GM10266 (cell line): ENCODE data around the gene GET4.

Source experiments
- DNase-seq: peaks from one replicate; pipeline ENCODE4 v3.0.0; 2012; ENCODE audit errors: extremely low spot score
- TF ChIP-seq, protein P1 (sequence below): IDR thresholded peaks from 2 replicates; pipeline ENCODE4 v1.5.1; 2012; ENCODE audit warnings: mild to moderate bottlenecking, low read depth; ENCODE audit not compliant: control insufficient read depth, insufficient read depth; ENCODE audit errors: missing control alignments

The GET4 gene

DNA sequence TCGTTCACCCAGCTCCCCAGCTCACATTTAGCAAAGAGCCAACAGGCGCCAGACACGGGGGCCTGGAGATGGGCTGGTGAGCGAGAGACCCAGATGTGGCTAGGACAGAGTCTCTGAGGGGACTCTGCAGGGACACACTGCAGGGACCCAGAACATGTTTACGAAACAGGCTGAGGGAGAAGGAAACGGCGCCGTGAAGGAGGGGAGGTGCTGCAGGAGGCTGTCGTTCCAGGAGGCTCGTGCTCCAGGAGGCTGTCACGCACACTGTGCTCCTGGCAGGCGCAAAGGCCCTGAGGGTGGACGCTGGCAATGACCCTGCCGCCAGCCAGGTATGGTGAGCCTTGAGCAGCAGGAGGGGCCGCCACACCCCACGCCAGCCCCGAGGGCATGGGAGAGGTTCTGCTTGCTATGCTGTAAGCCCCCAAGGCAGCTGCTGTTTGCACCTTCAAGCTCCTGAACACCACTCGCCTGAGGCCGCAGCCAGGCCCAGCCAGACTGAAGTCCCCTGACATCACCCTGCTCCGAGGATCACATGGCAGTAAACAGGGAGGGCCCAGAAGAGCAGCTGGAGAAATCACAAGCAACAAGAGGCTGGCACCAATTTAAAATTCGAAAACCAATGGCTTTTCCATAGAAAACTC is 50.8 kb downstream of the GET4 start:
- TF ChIP-seq, protein P1, sequence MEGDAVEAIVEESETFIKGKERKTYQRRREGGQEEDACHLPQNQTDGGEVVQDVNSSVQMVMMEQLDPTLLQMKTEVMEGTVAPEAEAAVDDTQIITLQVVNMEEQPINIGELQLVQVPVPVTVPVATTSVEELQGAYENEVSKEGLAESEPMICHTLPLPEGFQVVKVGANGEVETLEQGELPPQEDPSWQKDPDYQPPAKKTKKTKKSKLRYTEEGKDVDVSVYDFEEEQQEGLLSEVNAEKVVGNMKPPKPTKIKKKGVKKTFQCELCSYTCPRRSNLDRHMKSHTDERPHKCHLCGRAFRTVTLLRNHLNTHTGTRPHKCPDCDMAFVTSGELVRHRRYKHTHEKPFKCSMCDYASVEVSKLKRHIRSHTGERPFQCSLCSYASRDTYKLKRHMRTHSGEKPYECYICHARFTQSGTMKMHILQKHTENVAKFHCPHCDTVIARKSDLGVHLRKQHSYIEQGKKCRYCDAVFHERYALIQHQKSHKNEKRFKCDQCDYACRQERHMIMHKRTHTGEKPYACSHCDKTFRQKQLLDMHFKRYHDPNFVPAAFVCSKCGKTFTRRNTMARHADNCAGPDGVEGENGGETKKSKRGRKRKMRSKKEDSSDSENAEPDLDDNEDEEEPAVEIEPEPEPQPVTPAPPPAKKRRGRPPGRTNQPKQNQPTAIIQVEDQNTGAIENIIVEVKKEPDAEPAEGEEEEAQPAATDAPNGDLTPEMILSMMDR = no peak
- no peak for DNase-seq

DNA sequence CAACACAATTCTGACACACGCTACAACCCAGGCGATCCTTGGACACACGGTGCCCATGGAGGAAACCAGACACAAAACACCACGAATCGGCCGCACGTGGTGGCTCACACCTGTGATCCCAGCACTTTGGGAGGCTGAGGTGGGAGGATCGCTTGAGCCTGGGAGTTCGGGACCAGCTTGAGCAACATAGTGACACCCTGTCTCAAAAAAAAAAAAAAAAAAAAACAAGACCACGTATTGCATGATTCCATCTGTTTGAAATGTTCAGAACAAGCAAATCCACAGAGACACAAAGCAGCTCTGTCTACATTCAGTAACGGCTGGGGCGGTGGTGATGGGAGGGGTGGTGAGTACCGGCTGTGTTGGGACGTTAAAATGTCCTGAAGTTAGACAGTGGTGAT is 53.0 kb downstream of the GET4 start:
- TF ChIP-seq, protein P1 = no peak
- DNase-seq = no peak

DNA sequence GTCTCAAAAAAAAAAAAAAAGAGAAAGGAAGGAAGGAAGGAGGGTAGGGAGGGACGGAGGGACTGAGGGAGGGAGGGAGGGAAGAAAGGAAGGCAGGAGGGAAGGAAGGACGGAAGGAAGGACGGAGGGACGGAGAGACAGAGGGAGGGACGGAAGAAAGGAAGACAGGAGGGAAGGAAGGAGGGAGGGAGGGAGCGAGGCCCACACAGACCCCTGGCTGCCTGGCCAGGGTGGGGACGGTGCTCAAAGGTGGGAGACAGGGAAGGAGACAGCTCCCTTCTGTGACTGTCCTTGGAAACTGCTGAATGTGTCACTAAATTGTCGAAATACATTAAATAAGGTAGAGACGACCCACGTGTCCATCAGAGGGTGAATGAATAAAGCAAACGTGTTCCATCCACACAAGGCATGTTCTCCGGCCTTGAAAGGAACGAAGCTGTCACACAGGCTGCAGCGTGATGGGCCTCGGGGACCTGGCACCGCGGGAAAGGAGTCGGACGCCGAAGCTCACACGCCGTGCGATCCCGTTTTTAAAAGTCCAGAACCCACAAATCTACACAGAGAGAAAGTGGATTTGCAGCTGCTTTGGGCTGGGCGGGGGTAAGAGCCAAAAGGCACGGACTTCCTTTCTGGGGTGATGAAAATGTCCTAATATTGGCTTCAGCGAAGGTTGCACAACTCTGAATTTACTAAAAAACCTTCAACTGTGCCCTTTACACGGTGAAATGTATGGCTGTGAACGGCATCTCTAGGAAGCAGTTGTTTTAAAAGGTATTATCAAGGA is 54.8 kb downstream of the GET4 start:
- DNase-seq = no peak
- TF ChIP-seq, protein P1 = no peak

DNA sequence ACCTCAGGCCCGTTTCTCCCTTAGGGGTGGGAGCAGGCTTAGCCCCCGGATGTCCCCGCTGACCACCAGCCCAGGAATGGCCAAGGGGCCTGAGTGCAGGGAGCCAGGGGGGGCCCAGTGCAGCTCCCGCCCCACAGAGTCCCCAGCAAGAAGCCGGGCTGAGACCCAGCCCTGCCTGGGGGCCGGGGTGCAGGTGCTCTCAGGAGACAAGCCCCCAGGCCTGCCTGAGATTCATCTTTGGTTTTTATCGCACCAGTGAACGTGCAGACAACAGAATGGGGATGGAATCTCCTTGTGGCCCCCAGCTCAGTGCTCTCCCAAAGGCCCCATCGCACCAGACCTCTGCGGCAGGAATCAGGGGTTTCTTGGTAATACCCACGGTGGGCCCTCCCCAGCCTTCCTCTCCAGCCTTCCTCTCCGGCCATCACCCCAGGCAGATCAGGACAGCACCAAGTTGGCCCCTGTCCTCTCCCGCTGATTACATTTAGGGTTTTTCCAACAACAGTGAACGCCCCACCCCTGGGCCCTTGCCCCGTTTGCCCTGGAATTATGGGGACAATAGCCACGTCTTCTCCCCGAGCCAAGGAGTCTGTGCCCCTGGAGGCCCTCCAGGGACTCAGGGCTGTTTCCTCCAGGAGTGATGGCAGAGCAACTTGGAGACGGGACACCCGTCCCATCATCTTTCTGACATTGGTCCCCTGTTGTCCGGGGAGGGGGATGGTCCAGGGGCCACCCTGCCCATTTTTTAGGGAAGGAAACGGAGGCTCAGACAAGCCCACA is 55.7 kb downstream of the GET4 start:
- DNase-seq = no peak
- TF ChIP-seq, protein P1 = no peak

DNA sequence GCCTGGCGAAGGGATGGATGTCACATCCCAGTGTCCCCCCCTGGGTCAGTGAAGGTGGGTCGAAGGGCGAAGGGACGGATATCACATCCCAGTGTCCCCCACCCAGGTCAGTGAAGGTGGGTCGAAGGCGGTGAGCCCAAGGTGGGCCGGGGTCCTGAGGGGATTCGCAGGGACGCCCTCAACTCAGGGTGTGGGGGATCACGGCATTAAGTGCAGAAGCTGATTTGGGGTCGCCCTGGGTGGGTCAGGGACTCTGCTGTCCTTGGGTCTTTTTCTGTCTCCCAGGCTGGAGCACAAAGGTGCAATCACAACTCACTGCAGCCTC is 56.3 kb downstream of the GET4 start:
- no peak for DNase-seq
- TF ChIP-seq, protein P1 = no peak

DNA sequence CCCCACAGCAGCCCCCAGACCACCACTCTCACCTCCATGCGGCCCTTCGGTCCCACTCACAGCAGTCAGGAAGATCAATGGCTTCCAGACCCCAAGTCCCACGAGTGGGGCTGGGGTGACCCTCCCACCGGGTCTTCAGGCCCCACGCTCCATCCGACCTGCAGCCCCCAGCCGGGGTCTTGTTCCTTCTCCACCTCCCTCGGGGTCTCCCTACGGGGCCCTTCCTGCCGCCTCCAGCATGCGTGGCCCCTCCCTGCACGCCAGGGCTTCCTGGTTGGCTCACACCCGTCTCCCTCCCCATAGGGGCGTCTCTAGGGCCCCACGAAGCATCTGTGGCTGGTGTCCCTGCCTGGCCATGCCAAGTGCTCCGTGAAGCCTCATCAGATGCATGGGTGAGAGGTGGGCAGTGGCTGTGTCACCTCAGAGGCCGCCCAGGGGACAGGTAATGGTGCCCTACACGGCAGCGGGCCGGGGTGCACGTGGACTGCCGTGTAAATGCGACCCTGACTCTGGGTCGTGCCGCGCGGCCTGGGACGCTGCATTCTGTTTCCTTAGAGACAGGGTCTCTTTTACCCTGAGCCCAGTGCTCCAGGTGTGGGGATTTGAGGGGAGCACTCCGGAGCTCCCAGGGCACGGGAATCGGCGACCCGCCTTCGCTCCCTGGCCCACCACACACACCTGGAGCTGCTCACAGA is 58.3 kb downstream of the GET4 start:
- TF ChIP-seq, protein P1 = no peak
- no peak for DNase-seq
